Peyer's patch (tissue), 4 donors: ENCODE data around the gene GP1BA. TPM values are rescaled to one million over a fixed set of nuclear protein-coding genes. Genes with fewer than 3 reads are reported as not detected.

Experiments
- DNase-seq, 3 donors: peaks; one replicate each; pipeline ENCODE4 v3.0.0-alpha.2; 2017 to 2019
- H3K27ac ChIP-seq, 4 donors: fragments of 200-600 bp; sonication (generic); one replicate each; pipeline ENCODE4 v1.5.1; 2016 to 2019
- H3K27me3 ChIP-seq, 2 donors: fragments of 200-600 bp; sonication (generic); one replicate each; pipeline ENCODE4 v1.5.1; 2019
- H3K36me3 ChIP-seq, 3 donors: fragments of 200-600 bp; sonication (generic); one replicate each; pipeline ENCODE4 v1.5.1; 2016 to 2019
- H3K4me1 ChIP-seq, 4 donors: fragments of 200-600 bp; sonication (generic); one replicate each; pipeline ENCODE4 v1.5.1; 2016 to 2019
- H3K4me3 ChIP-seq, 4 donors: fragments of 200-600 bp; sonication (generic); 1 replicate in 3 of 4; 2 replicates in 1 of 4; pipeline ENCODE4 v1.5.1; 2016 to 2019; ENCODE audit warnings: mild to moderate bottlenecking in 1 of 4
- H3K9me3 ChIP-seq, 4 donors: fragments of 200-600 bp; sonication (generic); one replicate each; pipeline ENCODE4 v1.5.1; 2016 to 2019; ENCODE audit warnings: mild to moderate bottlenecking in 1 of 4
- CTCF ChIP-seq, 6 experiments: fragments of 450-650 bp in 4 of 6; fragments of 200-600 bp in 2 of 6; sonication (generic) in 1 of 6; IDR thresholded peaks; one replicate each; pipeline ENCODE4 v1.5.1; 2017 to 2019; ENCODE audit warnings: antibody characterized with exemption in 6 of 6, mild to moderate bottlenecking in 3 of 6, moderate library complexity in 1 of 6
- POLR2A ChIP-seq, 2 donors: fragments of 450-650 bp; IDR thresholded peaks; one replicate each; pipeline ENCODE4 v1.5.1; 2017; ENCODE audit warnings: antibody characterized with exemption in 2 of 2, mild to moderate bottlenecking in 2 of 2, moderate library complexity in 2 of 2
- total RNA-seq, 4 donors: library from RNA; depleted of rRNA; stranded (reverse); fragments of >200 nt; gene quantifications; one replicate each; pipeline ENCODE4 v1.1.0, GENCODE V29; 2016

GP1BA gene
- total RNA-seq, 4 donors from 2014 or later, result not detected

- Histone ChIP-seq H3K4me3 (peak within 1 kb of the TSS; percentile 47 to 65 (median 61)), H3K9me3 (no peaks in the 10 kb centered on the region), H3K36me3 (peaks cover 0 to 29% (median 0%) of the 10 kb centered on the region in 3 donors), H3K27me3 (no peaks in the 10 kb centered on the region), H3K27ac (peak within 1 kb of the TSS in 2 of 4 donors; percentile 42 to 59), H3K4me1 (peaks cover 0 to 33% (median 18%) of the 10 kb centered on the region in 4 donors)
- DNase-seq, result peak; percentile 88 to 95 (median 89)
- TF ChIP-seq POLR2A (IDR thresholded peaks at IDR 0.05) (no peak), CTCF (IDR thresholded peaks at IDR 0.05) (no peak)
These were observed 32.5 kb upstream of the GP1BA start, which contains the start of gene C17orf107 for GRCh38 chr17:4899341-4900230. C17orf107 (plus strand) TSS chr17:4899536; CDS start chr17:4899763, 227 bp downstream.

- peak in 2 of 3 donors; percentile 61 to 77 for DNase-seq
- Histone ChIP-seq H3K27ac (peak overlapping the region in 1 of 4 donors; percentile 33), H3K27me3 (no peaks in the 10 kb centered on the region), H3K36me3 (peaks cover 0 to 20% (median 0%) of the 10 kb centered on the region in 3 donors), H3K4me1 (peaks cover 0 to 33% (median 18%) of the 10 kb centered on the region in 4 donors), H3K4me3 (peak overlapping the region; percentile 47 to 65 (median 61)), H3K9me3 (no peaks in the 10 kb centered on the region)
- TF ChIP-seq POLR2A (IDR thresholded peaks at IDR 0.05), result no peak
- no peak for TF ChIP-seq CTCF (IDR thresholded peaks at IDR 0.05)
These were observed 31.6 kb upstream of the GP1BA start for GRCh38 chr17:4900231-4901107.

GRCh38 chr17:4901108-4901647, 30.9 kb upstream of the GP1BA start:
- H3K27me3 ChIP-seq, result no peaks in the 10 kb centered on the region
- no peak for DNase-seq
- H3K36me3 ChIP-seq, result peaks cover 0 to 13% (median 0%) of the 10 kb centered on the region in 3 donors
- peaks cover 0 to 33% (median 18%) of the 10 kb centered on the region in 4 donors for H3K4me1 ChIP-seq
- no peak for TF ChIP-seq CTCF (IDR thresholded peaks at IDR 0.05)
- TF ChIP-seq POLR2A (IDR thresholded peaks at IDR 0.05), result no peak
- peak overlapping the region in 2 of 4 donors; percentile 3 to 40 for H3K27ac ChIP-seq
- no peaks in the 10 kb centered on the region for H3K9me3 ChIP-seq
- H3K4me3 ChIP-seq, result peak overlapping the region in 3 of 4 donors; percentile 47 to 65 (median 59)

- H3K27ac ChIP-seq, result peak overlapping the region in 3 of 4 donors; percentile 25 to 40 (median 29)
- no peak overlapping the region for H3K4me3 ChIP-seq
- DNase-seq, result no peak
- H3K4me1 ChIP-seq, result peaks cover 0 to 33% (median 18%) of the 10 kb centered on the region in 4 donors
- TF ChIP-seq CTCF (IDR thresholded peaks at IDR 0.05), result no peak
- TF ChIP-seq POLR2A (IDR thresholded peaks at IDR 0.05), result no peak
- no peaks in the 10 kb centered on the region for H3K9me3 ChIP-seq
- no peaks in the 10 kb centered on the region for H3K27me3 ChIP-seq
- H3K36me3 ChIP-seq, result peaks cover 0 to 7% (median 0%) of the 10 kb centered on the region in 3 donors
These were observed 30.3 kb upstream of the GP1BA start for GRCh38 chr17:4901648-4902344.
